ENCODE results near the gene DEFB108B.
"Not testable (repeated sequence)": the region's sequence is repeated elsewhere in the genome, so short reads cannot be mapped to it uniquely, and the experiment has no call there.

Gene DEFB108B, protein sequence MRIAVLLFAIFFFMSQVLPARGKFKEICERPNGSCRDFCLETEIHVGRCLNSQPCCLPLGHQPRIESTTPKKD

DNA sequence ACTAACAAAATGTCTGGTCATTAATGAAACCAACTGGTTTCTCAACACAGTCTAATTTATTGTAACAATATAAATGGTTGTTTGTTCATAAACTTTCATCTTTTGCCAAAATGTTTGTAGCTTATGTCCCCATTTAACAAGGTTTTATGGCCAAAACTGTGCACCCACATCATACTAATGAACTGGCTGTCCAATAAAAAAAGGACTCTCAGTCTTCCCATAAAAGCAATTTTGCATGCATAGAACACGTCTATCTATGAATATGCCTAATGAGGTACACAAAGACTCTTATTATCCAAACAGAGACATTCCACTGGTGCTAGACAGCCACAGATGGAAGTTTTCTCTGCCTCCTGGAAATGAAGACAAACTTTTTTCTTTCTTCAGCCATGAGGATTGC is at the start of gene DEFB108B:
Gene DEFB108B (plus strand): TSS at position 390 of the 400 bp plus-strand sequence. CDS start 0 bp downstream, at position 390.
- not testable (repeated sequence) for DNase-seq

DNA sequence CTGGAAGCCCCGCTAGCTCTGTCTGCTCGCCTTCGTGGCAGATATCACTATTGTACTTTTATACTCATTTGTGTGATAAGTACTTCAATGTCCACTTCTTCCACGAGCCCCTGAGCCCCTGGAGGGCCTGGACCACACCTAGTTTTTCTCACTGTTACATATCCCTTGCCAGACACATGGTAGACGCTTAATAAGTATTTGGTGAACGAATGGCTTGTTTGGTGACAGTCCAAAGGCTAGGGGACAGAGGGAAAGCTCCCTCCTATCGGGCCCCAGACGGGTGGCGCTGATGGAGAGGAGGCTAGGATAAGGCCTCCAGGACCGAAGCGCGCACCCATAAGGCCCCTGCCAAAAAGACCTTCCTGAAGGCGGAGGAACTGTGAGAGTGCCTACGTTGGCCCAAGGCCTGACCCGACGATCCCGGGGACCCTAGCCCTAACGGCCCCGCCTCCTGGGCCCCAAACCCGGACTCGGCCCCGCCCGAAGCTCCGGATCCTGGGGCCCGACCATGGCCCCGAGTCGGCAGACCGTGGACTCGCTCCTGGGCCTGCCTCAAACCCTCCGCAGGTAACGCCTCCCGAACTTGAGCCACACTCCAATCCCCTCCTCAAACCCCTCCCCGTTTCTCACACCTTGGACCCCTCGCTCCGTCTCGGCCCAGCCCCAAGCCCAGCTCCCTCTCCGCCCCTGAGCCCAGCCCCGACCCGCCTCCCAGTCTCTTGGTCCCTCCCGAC is 46.7 kb upstream of the DEFB108B start:
- DNase-seq, result not testable (repeated sequence)

DNA sequence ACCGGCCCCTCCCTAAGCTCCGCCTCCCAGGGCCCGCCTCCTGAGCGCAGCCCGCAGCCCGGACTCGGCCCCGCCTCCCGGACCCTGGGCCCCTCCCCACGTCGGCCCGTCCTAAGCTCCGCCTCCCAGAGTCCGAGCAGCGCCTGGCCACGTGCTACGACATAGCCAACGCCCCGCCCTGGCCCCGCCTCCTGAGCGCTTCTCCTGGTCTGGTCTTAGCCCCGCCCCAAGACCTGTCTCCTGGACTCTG is 46.2 kb upstream of the DEFB108B start:
- DNase-seq, result peak; percentile 99

DNA sequence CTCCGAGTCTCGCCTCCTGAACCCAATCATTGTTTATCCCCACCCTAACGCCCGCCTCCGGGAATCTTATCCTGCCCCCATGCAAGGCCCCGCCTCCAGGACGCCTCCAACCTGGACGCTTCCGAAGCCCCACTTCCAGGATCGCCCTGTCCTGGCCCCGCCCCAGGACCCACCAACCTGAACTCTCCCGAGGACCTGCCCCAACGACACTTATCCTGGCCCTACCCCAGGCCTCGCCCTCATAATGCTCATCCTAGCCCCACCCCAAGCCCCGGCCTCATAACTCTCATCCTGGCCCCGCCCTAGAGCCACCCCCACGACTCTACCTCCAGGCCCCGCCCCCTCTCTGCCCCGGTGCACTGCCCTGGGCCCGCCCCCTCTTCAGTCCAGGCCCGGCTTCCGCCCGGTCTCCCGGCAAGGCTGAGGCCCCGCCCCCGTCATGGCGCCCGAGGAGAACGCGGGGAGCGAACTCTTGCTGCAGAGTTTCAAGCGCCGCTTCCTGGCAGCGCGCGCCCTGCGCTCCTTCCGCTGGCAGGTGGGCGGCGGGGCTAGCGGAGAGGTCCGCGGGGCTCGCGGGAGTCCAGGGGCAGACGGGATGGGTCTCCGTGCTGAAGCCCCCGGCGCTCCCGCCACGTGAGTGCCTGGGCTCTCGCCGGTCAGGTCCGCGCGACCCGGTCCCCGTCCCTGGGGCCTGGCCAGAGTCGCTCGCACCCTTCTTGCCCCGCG is 45.7 kb upstream of the DEFB108B start:
- peak; percentile 97 for DNase-seq

DNA sequence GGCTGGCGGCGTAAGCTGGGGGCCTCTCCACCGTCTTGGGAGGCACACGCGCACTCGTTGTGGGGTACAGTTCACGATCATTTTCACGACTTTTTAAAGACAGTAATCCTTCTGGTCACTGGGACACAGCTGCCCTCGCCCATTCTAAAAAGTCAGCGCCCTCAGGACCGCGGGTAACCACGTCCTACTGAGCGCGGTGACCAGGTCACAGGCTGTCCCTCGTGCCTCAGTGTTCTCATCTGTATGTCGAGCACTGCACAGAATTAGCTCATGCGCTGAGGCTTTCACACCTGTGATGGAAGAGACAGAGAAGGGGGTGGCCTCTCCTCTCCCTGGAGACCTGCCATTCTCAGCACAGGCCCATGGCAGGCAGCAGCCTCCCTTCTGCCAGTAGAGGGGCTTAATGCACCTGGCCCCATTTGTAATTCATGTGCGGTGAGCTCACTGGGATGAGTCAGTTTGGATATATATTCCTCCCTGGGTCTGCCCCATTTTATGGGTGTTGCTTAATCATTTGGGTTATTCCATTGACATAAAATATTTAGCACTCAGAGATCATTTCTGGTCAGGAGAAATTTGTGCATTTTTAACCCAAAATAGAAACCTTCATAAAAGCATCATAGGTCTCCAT is 45.1 kb upstream of the DEFB108B start:
- not testable (repeated sequence) for DNase-seq

DNA sequence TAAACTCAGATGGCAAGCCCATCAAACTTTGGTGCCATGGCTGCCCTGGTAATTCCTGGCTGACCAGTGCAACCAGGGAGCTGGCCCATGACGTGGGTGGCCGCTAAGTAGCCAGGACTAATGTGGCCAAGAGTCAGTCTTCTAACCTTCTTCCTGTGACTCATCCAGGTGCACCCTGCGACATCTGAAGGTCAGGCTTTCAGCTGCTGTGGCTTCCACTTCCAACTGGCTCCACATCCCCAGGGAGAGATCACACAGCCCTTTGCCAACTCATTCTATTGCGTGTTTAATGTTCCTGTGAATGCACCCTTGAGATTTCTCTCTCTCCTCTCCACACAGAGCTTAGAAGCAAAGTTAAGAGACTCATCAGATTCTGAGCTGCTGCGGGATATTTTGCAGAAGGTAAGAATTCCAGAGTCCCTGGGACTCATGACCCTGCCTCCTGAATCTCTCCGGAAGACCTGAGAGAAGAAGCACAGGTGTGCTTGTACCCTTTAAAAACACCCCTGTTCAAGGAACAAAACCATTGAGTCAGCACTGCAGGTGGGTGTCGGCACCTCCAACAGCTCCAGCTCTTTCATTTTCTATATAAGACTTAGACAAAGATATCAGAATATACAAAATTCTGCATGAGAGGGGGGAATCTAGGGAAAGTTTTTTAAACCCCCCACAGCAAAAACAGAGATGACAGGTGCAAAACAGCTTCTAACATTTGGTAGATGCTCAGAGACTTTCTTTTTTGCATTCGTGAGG is 43.4 kb upstream of the DEFB108B start:
- DNase-seq, result not testable (repeated sequence)

DNA sequence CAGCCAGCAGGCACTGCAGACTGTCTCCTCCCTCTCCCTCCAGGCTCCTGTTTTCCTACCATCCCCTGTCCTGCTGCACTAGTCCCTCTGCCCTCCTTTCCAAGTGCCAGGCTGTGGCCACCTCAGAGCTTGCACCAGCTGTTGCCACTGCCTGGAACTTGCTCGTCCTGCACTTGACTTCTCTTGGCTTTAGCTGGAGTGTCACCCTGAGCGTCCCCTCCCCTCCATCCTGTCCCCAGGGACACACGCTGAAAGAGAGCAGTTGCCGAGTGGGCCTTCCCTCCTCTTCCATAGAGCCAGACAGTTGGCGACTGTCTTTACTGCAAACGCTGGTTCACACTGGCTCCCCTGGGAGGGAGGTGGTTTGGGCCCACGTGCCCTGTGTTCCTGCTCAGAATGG is 41.9 kb upstream of the DEFB108B start:
- DNase-seq, result not testable (repeated sequence)

DNA sequence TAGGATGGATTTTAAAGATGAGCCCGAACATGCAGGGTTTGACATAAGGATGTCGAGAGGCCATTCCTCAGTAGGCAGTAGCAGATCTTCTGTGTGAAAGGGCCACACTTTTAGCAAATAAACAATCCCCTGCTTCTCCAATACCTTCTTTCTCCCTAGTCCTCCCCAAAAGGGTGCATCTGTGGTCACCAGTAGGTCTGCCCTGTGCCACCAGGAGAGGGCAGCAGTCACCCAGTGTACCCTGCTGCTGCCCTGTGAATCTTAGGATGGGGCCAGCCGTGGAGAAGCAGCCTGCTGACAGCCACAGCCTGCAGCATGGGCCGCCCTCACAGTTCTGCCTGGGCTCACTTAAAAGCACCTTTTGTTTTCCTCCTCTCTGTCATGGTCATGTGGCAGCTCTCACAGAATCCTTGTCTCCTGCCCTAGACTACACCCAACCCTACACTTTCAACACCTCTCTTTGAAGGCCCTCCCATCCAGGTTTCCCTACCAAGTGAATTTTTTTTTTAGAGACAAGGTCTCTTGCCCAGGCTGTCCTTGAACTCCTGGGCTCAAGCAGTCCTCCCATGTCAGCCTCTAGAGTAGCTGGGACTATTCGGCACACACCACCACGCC is 40.3 kb upstream of the DEFB108B start:
- DNase-seq, result peak; percentile 1

DNA sequence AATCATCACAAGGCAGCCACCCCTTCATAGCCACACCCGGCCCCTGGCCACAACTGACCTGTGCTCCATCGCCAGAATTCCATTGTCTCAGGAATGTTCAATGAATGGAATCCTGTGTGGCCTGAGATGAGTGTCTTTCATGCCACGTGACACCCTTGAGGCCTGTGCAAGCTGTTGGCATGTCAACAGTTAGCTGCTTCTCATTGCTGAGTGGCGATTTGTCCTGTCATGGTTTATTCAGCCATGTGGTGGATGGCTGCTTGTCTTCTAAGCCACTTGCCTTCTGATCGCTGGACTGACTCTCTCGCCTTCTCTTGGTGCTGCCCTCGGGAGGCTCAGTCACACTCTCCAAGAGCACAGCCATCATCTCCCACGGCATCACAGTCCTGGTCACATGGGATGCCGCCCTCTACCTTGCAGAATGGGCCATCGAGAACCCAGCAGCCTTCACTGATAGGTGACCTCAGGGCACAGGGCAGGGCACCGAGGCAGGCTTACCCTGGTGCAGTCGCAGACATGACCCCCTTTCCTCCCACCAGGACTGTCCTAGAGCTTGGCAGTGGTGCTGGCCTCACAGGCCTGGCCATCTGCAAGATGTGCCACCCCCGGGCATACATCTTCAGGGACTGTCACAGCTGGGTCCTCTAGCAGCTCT is 38.5 kb upstream of the DEFB108B start:
- DNase-seq, result not testable (repeated sequence)

DNA sequence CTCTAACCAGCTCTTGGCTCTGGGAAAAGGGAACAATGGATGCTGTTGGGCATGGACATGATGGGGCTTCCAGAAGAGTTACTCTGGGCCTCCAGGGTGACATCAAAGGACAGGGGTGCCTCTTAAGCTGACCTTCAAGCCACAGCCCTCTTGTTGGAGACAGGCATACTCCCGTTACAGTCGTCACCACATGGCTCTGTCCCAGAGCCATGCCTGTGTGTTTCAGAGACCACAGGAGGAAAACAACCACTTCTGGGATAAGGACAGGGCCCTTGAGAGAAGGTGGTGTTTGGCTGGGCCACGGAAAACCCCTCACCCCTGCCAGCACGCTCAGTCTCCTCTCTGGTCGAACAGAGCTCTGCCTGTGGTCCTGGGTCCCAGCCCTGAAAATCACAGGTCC is 37.8 kb upstream of the DEFB108B start:
- DNase-seq, result not testable (repeated sequence)

DNA sequence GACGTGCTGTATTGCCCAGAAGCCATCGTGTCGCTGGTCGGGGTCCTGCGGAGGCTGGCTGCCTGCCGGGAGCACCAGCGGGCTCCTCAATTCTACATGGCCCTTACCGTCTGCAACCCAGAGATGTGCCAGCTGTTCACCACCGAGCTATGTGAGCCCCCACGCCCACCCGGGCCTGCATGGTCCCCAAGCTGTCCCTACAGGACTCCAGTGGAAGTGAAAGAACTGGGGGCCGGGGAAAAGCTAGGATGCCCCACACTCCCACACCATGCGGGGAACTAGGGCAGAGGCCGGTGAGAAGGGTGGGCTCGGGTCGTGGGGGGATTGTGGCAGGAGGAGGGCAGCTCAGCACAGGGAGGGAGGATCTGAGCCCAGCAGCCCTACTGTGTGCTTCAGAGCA is 37.0 kb upstream of the DEFB108B start:
- not testable (repeated sequence) for DNase-seq

DNA sequence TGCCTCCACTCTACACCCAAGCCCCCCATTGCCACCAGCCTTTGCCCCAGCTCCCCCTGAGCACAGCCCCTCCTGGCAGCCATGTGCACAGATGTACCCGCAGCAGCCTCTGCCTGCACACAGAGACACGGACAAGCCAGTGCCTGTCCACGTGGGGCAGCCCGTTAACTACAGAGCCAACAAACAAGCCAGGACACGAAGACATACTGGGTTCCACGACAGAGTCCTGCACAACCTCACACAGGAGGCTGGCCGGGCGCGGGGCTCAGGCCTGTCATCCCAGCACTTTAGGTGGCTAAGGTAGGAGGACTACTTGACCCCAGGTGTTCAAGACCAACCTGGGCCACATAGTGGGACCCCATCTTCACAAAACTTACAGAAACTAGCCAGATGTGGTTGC is 36.2 kb upstream of the DEFB108B start:
- DNase-seq, result not testable (repeated sequence)

DNA sequence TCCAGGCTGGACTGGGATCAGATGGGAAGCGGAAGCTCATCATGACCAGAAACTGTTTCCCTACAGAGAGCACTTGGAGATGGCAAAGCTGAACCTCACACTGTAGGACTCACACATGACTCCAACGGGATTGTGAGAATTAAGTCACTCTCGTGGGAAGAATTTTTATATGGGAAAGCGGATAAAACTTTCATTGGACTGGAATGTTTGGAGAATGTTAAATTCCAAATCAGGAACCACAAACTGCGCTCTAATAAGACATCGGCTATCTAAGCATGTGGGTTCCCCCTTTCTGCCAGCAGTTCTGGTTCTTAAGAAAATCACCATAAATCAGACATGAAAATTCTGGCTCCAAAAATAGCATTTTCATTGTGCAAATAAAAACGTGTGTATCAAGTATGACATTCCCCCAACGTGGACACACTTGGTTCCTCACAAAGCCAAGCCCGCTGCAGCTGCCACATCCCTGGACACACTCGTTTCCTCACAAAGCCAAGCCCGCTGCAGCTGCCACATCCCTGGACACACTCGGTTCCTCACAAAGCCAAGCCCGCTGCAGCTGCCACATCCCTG is 33.4 kb upstream of the DEFB108B start:
- DNase-seq, result not testable (repeated sequence)

DNA sequence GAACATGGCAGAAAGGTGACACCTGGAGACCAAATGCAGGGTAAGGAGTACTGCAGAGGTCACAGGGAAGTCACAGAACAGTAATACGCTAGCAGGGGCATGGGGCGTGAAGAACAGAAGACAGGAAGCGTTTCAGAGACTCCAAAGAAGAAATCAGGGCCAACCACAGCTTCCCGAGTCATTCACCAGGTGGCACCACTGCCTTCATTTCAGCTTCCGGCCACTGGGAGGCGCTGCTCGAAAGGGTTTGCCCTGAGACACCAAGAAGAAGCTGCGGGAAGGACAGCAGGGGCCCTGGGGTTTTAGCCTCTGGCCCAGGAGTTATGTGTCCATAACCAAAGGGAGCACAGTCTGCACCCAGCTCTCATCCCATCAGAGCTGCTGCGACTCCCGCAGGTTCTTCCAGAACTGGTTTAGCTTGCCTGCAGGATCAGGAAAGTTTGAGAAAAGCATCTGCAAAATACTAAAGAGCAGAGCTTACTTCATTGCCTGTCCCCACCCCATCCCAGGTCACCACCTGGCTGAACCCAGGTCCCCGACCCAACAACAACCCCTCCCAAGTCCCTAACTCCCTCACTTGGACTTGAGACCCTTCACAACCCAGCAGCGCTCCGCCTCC is 32.6 kb upstream of the DEFB108B start:
- peak; percentile 20 for DNase-seq

DNA sequence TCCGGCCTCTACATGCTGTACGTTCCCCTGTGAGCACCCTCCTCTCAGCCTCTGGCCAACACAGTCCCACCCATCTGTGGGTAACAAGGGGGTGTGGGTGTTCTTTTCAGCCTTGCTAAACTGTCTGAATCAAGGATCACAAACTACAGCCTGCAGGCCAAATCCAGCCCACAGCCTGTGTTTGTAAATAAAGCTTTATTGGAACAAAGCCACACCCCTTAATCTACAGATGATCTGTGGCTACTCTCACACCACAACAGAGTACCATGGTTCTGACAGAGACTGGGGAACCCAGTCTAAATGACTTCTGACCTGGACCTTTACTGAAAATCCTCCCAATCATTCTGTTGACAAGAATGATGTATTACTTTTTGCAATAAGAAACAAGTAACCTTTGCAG is 32.0 kb upstream of the DEFB108B start:
- not testable (repeated sequence) for DNase-seq

DNA sequence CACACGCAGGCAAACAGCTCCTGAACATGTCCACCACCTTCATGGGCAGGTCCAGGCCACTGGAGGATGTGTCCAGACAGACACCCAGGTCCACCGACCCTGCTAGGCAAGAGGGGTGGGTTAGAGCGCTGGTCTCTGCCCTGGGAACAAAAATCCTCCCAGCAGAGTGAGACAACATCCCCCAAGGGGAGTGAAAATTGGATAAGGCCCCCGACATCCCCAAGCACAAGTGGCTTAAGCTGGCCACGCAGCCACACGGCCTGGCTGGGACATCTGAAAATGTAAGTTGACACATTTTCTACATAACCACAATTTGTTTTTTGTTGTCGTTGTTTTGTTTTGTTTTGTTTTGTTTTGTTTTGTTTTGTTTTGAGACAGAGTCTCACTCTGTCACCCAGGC is 30.1 kb upstream of the DEFB108B start:
- not testable (repeated sequence) for DNase-seq

DNA sequence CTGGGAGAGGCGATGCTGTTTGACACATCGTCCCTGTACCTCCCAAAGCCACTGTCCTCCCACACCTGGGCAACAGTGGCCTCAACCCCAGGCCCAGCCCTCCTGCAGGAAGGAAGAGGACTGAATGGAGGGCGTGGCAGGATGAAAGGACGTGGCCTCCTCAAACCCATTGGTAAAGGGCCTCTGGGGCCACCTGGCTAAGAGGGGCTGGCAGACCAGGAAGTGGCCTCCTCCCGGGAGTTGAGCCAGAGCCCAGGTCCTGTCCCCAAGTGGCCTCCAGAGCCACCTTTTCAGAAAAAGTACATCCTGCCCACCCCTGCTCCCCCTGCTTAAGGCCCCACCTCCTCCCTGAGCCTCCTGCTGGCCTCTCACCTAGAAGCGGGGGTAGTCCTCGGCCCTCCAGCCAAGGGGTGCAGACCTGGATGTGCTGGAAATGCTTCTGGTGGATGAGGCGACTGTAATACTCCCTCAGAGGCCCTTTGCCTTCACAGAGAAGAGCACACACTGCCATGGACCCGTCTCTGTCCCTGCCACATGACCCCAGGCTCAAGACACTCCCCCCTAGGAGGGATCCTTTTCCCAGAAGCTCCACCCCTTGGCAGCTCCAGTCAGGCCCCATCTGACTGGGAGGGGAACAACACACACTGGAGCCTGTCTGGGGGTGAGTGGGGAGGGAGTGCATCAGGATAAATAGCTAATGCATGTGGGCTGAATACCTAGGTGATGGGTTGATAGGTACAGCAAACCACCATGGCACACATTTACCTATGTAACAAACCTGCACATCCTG is 28.6 kb upstream of the DEFB108B start:
- not testable (repeated sequence) for DNase-seq

DNA sequence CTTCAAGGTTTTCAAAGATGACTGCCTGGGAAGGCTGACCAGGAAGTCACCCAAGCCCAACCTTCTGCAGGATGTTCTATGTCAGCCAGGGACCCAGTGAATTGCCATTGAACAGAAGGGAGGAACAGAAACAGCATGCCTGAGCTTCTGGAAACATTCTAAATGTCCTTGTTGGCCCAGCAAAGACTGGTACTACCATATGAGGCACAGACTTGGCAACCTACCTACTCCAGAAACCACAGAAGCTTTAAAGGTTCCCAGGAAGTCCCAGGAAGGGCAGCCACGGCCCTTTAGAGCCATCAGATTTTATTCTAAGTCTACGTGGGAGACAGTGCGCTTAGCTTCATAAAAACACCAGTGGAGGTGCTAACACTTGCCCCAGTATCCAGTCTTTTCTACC is 20.5 kb upstream of the DEFB108B start:
- not testable (repeated sequence) for DNase-seq

DNA sequence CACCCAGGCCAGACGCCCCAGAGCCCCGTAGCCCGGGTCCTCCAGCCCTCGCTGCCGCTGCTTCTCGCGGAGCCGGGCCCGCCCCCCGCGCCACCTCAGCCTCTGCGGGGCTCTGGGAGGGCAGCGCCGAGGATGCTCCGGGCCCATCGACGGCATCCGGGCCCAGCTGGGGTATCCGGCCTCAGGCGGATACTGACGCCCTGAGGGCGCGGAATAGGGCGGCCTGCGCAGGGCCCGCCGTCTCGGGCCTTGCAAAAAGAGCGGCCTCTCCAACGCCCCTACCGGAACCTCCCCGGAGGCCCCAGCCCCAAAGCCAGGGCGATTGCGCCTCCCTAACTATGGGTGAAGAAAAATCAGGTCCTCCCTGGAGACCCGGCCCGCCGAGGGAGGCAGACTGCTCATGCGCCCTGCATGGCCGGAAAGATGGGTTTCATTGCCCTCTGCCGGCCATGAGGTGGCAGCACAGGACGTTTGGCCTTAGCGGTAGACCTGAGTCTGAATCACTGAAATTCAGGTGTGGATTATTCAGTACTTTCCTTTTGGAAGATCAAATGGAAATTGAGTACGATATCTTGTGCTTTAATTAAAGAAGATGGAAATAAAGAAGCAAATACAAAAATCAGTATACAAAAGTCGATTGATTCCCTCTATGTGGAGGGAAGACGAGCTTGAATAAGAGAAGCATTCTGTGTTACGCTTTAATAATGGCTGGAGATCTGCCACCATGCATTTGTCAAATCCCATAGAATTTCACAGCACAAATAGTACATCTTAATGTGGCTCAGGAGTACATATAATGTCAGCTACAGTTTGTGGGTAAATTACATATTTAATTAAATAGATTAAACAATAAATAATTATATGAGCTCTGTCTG is 19.3 kb upstream of the DEFB108B start:
- DNase-seq, result peak; percentile 69

All from COR-L47 (cell line).